AG10803 (cell line): Measurements from ENCODE around the gene CCDC141.

ENCODE experiments used
- DNase-seq: peaks from one replicate; pipeline ENCODE4 v3.0.0; 2010; ENCODE audit warnings: low read depth
- H3K4me3 ChIP-seq: 2 replicates; pipeline ENCODE4 v1.5.1; 2011; ENCODE audit warnings: mild to moderate bottlenecking, low read length, control low read depth
- CTCF ChIP-seq: conservative IDR thresholded peaks from 2 replicates; pipeline ENCODE4 v1.5.1; 2011; ENCODE audit warnings: mild to moderate bottlenecking, low read length, control low read depth, inconsistent platforms

Gene CCDC141

DNA sequence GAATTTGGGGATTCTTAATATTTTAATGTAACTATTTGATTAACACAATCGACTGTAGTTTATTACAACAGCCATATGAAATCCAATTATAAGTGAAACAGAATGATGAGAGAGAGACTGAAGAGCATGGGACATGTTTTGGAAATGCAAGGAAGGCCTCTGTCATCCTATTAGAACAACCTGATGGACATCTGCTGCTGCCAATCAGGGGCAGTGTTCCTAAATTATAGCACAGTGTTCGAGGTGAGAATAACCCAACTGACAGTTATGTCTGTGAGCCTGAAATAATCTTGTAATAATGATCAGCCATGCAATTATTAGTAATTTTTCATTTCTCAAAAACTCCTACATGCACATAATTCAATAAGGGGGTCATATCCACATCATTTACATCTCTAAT, 73.6 kb downstream of the CCDC141 start:
- TF ChIP-seq CTCF: no peak

DNA sequence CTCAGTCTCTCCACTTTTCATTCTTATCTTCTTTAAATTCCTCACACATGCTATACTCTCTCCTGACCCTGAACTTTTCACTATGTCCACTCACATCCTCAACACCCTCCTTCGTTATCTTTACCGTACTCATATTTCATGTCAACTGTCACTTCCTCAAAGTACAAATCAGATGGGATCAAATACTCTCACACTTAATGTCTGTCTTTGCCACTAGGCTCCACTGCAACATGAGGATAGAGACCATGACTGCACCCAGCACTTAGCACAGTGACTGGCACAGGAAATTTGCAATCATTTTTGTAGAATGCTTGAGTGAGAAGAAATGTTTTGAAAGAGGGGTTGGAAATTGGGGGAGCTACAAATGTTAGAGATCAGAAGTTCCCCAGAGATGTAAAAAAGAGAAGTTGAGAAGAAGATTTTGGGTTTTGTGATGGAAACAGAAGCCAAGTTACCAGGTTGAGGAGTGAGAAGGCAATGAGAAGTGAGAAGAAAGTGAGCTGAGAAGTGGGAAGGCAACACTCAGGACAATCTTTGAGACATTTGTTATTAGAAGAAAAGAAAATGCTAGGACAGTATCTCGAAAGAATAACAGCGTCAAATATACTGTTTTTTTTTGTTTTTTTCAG, 87.0 kb downstream of the CCDC141 start:
- no peak for TF ChIP-seq CTCF
- H3K4me3 ChIP-seq: no peak overlapping the region
- DNase-seq: no peak

More for the DNA sequence above, 73.6 kb downstream of the CCDC141 start:
- no peak for DNase-seq
- H3K4me3 ChIP-seq: no peak overlapping the region

GRCh38 chr2:178962152-178962551, 87.8 kb downstream of the CCDC141 start:
- TF ChIP-seq CTCF: no peak
- DNase-seq: no peak
- no peak overlapping the region for H3K4me3 ChIP-seq

GRCh38 chr2:178954049-178954448, 95.9 kb downstream of the CCDC141 start:
- no peak for DNase-seq
- TF ChIP-seq CTCF: no peak
- H3K4me3 ChIP-seq: no peak overlapping the region

GRCh38 chr2:178951266-178952006, 98.5 kb downstream of the CCDC141 start:
- DNase-seq: no peak
- no peak overlapping the region for H3K4me3 ChIP-seq
- TF ChIP-seq CTCF: no peak

GRCh38 chr2:178949584-178949983, 100.4 kb downstream of the CCDC141 start:
- no peak for TF ChIP-seq CTCF
- DNase-seq: no peak
- H3K4me3 ChIP-seq: no peak overlapping the region

GRCh38 chr2:178949151-178949550, 100.8 kb downstream of the CCDC141 start:
- no peak overlapping the region for H3K4me3 ChIP-seq
- no peak for DNase-seq
- TF ChIP-seq CTCF: no peak
